ENCODE data around the gene TRAPPC1.

DNA sequence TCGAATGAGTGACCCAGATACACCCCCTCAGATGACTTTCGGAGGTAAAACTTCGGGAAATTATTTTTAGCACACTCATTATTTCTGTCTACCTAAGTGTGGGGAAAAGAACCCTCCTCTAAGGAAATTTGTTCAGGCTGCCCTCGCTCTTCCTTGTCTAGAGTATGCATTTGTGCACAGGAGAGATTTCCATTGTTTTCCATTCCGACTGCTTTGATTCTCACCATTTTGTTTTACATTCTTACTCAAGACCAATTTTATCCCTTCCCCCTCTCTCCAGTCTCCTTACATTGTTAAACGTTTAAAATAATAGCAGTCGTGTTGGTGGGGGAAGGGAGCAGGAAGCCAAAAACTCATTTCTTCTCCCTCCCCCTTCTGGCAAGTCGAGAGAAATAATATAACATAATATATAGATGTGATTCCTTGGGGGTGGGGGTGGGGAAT is 44.7 kb downstream of the TRAPPC1 start:
- TF ChIP-seq ELF4 (CRISPR knock-in tag; IDR thresholded peaks at IDR 0.05; ENCODE audit: low read depth) = no peak
- TF ChIP-seq, protein P1, sequence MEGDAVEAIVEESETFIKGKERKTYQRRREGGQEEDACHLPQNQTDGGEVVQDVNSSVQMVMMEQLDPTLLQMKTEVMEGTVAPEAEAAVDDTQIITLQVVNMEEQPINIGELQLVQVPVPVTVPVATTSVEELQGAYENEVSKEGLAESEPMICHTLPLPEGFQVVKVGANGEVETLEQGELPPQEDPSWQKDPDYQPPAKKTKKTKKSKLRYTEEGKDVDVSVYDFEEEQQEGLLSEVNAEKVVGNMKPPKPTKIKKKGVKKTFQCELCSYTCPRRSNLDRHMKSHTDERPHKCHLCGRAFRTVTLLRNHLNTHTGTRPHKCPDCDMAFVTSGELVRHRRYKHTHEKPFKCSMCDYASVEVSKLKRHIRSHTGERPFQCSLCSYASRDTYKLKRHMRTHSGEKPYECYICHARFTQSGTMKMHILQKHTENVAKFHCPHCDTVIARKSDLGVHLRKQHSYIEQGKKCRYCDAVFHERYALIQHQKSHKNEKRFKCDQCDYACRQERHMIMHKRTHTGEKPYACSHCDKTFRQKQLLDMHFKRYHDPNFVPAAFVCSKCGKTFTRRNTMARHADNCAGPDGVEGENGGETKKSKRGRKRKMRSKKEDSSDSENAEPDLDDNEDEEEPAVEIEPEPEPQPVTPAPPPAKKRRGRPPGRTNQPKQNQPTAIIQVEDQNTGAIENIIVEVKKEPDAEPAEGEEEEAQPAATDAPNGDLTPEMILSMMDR (IDR thresholded peaks at IDR 0.05) = no peak
- TF ChIP-seq GRHL2 (CRISPR knock-in tag; IDR thresholded peaks at IDR 0.05; ENCODE audit: insufficient replicate concordance, severe bottlenecking) = no peak
- no peak for TF ChIP-seq NR1H2 (CRISPR knock-in tag; IDR thresholded peaks at IDR 0.05)
- TF ChIP-seq CREM (CRISPR knock-in tag; IDR thresholded peaks at IDR 0.05) = no peak
- TF ChIP-seq, protein P2, sequence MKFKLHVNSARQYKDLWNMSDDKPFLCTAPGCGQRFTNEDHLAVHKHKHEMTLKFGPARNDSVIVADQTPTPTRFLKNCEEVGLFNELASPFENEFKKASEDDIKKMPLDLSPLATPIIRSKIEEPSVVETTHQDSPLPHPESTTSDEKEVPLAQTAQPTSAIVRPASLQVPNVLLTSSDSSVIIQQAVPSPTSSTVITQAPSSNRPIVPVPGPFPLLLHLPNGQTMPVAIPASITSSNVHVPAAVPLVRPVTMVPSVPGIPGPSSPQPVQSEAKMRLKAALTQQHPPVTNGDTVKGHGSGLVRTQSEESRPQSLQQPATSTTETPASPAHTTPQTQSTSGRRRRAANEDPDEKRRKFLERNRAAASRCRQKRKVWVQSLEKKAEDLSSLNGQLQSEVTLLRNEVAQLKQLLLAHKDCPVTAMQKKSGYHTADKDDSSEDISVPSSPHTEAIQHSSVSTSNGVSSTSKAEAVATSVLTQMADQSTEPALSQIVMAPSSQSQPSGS (CRISPR knock-in tag; IDR thresholded peaks at IDR 0.05; ENCODE audit: borderline replicate concordance, low read depth) = no peak
- TF ChIP-seq, protein P3, sequence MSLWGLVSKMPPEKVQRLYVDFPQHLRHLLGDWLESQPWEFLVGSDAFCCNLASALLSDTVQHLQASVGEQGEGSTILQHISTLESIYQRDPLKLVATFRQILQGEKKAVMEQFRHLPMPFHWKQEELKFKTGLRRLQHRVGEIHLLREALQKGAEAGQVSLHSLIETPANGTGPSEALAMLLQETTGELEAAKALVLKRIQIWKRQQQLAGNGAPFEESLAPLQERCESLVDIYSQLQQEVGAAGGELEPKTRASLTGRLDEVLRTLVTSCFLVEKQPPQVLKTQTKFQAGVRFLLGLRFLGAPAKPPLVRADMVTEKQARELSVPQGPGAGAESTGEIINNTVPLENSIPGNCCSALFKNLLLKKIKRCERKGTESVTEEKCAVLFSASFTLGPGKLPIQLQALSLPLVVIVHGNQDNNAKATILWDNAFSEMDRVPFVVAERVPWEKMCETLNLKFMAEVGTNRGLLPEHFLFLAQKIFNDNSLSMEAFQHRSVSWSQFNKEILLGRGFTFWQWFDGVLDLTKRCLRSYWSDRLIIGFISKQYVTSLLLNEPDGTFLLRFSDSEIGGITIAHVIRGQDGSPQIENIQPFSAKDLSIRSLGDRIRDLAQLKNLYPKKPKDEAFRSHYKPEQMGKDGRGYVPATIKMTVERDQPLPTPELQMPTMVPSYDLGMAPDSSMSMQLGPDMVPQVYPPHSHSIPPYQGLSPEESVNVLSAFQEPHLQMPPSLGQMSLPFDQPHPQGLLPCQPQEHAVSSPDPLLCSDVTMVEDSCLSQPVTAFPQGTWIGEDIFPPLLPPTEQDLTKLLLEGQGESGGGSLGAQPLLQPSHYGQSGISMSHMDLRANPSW (CRISPR knock-in tag; conservative IDR thresholded peaks at IDR 0.05; ENCODE audit: low read depth) = no peak
- TF ChIP-seq, protein P4, sequence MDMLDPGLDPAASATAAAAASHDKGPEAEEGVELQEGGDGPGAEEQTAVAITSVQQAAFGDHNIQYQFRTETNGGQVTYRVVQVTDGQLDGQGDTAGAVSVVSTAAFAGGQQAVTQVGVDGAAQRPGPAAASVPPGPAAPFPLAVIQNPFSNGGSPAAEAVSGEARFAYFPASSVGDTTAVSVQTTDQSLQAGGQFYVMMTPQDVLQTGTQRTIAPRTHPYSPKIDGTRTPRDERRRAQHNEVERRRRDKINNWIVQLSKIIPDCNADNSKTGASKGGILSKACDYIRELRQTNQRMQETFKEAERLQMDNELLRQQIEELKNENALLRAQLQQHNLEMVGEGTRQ (CRISPR knock-in tag; IDR thresholded peaks at IDR 0.05) = no peak
- TF ChIP-seq JUN (CRISPR knock-in tag; IDR thresholded peaks at IDR 0.05) = no peak
- TF ChIP-seq, protein P5, sequence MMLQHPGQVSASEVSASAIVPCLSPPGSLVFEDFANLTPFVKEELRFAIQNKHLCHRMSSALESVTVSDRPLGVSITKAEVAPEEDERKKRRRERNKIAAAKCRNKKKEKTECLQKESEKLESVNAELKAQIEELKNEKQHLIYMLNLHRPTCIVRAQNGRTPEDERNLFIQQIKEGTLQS (CRISPR knock-in tag; conservative IDR thresholded peaks at IDR 0.05) = no peak
- TF ChIP-seq FOXJ3 (CRISPR knock-in tag; IDR thresholded peaks at IDR 0.05; ENCODE audit: borderline replicate concordance) = no peak
